Ammon's horn (tissue), 1 donor: ENCODE measurements around the gene TRAPPC2L.

ENCODE experiments used
- DNase-seq: peaks from one replicate; pipeline ENCODE4 v3.0.0-alpha.2; 2016; ENCODE audit warnings: low spot score

Gene TRAPPC2L

GRCh38 chr16:88856828-88857727 lies at the start of gene TRAPPC2L, which contains the start of gene GALNS:
Gene TRAPPC2L, plus strand, starts transcription at chr16:88857127. Its CDS starts 24 bp downstream, at chr16:88857151.
Gene GALNS, minus strand, starts transcription at chr16:88856947. Its CDS starts 70 bp downstream, at chr16:88856877.
- DNase-seq, result peak; percentile 99

- DNase-seq, result no peak
Measured at GRCh38 chr16:88807142-88807625, 49.7 kb upstream of the TRAPPC2L start.

GRCh38 chr16:88807626-88808453 lies 49.1 kb upstream of the TRAPPC2L start:
- no peak for DNase-seq

- DNase-seq, result no peak
Measured at GRCh38 chr16:88809068-88809675, 47.8 kb upstream of the TRAPPC2L start.

GRCh38 chr16:88809676-88810165 lies 47.2 kb upstream of the TRAPPC2L start:
- DNase-seq, result no peak

- no peak for DNase-seq
Measured at GRCh38 chr16:88810166-88810911, 46.6 kb upstream of the TRAPPC2L start.

- peak; percentile 92 for DNase-seq
Measured at GRCh38 chr16:88810912-88811768, 45.8 kb upstream of the TRAPPC2L start.

DNA sequence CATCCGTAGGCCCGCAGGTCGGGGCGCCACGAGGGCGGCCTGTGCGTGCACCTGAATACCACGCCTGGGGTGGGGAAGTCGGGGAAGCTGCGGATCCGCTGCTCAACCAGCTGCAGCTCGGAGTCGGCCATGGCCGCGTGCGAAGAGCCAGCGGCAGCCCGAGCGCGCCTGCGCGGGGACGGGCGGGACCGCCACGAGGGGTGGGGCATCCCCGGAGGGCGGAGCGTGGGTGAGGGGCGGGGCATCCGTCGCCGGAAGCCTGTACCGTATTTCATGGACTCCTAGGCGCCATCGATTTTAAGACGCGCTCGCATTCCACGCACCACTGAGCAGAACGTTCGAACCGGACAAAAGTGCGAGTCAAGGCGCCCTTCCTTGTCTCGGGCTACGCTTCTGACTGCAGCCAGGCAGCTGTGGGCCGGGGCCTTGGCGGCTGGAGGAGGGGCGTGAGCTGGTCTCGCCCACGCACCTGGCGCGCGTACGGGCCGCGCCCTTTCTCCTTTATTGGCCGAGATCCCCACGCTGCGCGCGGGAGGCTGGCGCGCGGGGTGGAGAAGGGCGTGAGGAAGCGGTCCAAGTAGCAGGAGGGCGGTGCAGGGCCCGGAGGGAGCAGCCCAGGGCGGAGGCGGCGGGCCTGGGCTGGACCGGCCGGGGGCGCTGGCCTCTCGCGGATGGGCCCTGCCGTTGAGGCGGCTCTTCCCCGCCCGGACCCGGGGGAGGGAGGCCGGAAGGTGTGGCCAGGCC lies 45.0 kb upstream of the TRAPPC2L start, which contains the start of gene APRT:
Gene APRT, minus strand, starts transcription at position 160 of the 744 bp plus-strand sequence. Its CDS starts 29 bp downstream, at position 131.
- peak; percentile 94 for DNase-seq

DNA sequence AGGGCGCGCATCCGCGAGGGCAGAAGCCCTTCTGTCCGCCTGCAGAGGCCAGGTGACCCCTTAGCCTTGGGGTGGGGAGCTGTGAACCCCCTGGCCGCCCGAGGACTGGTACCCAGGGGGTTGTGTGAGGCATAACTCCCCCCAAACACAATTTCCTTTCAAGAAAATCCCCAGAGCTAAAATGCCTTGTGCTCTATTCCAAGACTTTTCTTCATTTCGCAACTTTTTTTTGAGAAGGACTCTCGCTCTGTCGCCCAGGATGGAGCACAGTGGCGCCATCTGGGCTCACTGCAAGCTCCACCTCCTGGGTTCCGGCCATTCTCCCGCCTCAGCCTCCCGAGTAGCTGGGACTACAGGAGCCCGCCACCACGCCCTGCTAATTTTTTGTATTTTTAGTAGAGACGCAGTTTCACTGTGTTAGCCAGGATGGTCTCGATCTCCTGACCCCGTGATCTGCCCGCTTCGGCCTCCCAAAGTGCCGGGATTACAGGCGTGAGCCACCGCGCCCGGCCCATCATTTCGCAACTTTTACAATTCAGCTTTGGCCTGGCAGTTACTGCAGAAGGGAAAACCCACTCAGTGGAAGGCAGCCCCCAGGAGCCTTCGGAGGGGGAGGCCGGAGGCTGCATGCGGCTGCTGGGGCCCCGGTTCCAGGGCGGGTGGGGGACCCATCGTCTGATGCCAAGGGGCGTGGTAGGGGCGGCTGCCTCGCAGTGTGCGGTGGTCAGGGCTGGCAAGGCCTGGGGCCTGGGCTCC lies 44.2 kb upstream of the TRAPPC2L start:
- DNase-seq, result no peak

- DNase-seq, result no peak
Measured at GRCh38 chr16:88813269-88814143, 43.4 kb upstream of the TRAPPC2L start.

- no peak for DNase-seq
Measured at GRCh38 chr16:88814144-88814502, 42.8 kb upstream of the TRAPPC2L start.

DNA sequence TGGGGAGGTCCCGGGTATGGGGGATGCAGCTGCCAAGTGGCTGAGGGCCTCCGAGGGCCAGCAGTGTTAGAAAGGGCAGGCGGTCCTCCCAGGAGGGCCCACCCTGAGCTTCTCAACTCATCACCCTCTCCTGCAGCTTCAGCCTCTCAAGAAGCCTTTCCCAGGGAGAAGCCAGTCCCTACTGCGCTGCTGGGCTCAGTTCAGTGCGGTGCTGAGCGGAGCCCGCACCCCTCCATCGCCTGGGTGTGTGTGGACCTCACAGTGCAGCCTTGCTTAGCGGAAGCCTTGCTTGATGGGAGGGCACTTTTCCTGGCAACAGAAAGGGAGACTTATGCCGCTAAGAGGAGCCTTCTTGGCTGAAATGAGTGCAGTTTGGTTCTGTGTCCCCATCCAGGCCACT lies 41.7 kb upstream of the TRAPPC2L start:
- DNase-seq, result no peak

DNA sequence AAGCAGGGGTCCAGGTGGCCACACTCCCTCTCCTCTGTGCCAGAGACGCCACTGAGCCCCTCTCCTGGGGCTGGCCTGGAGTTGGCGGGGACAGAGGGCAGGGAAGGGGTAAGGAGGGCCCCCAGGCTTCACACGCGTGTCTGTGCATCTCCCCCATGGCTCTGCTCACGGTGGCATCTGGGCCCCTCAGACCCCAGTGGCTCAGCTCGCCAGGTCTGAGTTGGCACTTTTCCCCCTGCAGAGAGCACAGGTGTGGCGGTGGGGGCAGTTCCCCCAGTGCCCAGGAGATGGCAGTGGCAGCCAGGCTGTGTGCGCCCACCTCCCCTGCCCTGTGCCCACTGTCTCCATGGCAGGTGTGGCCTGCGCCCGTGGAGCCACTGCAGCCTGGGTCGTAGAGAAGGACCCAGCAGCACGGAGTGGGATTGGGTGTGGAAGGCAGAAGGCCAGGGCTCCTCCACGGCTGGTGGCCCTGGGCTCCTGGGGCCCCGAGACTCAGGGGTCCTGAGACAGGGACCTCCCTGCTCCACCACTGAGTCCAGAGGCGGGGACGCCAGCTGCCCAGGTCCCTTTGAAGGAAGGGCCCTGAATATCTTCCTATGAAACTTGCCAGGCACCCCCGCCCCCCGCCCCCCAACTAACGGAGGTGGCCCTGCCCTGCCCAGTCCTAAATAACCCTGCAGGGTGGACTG lies 40.9 kb upstream of the TRAPPC2L start:
- no peak for DNase-seq

DNA sequence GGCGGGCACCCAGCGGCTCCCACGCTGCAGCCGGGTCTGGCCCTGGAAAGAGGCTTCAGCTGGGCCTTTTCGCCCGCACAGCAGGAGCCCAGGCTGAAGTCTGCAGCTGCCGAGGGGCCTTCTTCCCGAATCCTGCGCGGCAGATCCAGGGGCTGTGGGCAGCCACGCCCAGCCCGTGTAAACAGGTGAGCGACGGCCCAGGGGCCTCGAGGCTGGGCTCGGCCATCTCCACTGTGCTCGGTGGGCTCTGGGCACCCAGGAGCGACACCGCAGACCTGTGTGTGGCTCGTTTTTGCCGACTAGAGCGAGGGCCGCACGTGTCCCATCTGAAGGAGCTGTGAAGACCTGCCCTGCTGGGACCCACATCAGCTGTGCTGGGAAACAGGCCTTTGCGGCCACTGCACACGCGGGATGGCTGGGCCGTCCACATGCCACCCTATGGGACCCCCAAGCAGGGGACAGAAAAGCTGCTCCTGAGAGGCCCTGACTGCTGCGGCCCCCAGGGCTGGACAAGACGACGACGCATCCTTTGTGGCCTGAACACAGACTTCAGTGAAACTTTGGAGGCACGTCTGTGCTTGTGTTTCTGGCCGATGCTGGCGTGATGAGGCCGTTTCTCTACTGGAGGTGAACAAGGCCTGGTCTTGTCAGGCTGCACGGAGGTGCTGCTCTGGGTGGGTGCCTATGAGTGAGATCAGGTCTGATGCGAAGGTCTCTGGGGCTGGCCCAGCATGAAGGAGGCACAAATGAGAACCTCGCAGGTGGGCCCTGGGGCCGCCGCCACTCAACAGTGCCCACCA lies 40.0 kb upstream of the TRAPPC2L start:
- no peak for DNase-seq

DNA sequence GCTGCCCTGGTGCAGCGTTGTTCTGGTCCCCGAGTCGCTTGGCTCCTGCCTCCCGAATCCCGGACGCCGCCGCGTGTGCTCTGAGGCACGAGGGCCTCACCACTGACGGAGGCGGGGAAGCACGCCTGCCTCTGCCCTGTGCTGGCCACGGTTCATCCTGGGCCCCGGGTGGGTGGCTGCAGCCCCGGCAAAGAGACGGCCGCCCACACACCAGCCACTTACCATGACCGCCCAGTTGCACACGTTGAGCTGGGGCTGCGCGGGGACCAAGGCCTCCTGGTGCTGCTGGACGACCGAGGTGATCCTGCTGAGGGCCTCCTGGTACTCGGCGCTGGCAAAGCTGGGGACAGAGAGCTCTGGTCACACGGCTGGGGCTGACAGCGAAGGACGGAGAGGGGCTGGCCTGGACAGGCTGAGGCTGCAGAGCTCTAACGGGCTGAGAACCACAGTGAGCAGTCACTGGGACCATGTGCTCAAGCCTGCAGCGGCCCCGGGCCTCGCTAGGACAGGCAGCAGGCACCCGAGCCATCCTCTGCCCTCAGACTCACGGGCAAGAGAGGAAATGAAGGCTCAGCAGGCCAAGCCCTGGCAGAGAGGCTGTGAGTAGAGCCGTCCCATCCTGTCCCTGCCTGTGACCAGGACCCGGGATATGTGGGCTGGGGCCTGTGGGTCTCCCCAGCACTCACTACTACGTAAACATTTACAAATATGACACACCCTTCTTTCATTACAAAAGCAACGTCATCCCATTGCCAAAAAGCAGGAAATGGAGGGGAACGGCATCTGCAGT lies 38.9 kb upstream of the TRAPPC2L start:
- DNase-seq, result no peak

- DNase-seq, result no peak
Measured at GRCh38 chr16:88818575-88818874, 38.4 kb upstream of the TRAPPC2L start.
